ENCODE data around the gene FAM118B.

DNA sequence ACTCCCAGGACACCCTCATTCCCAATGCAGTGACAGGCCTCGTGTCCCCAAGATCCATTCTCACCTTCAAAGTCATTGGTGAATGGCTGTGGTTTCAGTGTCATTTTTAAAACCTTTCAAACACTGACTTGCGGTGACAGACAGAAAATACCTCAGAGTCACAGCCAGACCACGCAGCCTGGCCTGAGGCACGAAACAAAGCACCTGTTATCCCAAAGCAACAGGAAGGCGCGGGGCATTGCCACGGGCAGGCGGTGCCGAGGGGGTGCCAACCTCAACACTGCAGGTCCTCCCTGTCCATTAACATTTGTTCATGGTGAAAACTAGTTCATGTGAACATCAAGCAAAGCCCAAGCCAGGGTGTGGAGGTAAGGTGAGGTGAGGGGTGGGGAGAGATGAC, 38.3 kb upstream of the FAM118B start:
- TF ChIP-seq, protein P1, sequence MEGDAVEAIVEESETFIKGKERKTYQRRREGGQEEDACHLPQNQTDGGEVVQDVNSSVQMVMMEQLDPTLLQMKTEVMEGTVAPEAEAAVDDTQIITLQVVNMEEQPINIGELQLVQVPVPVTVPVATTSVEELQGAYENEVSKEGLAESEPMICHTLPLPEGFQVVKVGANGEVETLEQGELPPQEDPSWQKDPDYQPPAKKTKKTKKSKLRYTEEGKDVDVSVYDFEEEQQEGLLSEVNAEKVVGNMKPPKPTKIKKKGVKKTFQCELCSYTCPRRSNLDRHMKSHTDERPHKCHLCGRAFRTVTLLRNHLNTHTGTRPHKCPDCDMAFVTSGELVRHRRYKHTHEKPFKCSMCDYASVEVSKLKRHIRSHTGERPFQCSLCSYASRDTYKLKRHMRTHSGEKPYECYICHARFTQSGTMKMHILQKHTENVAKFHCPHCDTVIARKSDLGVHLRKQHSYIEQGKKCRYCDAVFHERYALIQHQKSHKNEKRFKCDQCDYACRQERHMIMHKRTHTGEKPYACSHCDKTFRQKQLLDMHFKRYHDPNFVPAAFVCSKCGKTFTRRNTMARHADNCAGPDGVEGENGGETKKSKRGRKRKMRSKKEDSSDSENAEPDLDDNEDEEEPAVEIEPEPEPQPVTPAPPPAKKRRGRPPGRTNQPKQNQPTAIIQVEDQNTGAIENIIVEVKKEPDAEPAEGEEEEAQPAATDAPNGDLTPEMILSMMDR (IDR thresholded peaks at IDR 0.05), result no peak
- no peak for TF ChIP-seq POLR2A (IDR thresholded peaks at IDR 0.05)

All from body of pancreas (tissue), 4 donors.